Activated CD8-positive, alpha-beta T cell treated with anti-CD3 and anti-CD28 coated beads for 36 hours (primary cell): ENCODE results near the gene GABPB2. TPM values are rescaled to one million over a fixed set of nuclear protein-coding genes. Genes with fewer than 3 reads are reported as not detected.

Experiments used
- ATAC-seq: fragments of 200-7000 bp; cut with Tn5 transposase; one replicate; pipeline ENCODE4 v1.10.0; 2021; ENCODE audit warnings: mild to moderate bottlenecking, moderate library complexity
- CTCF ChIA-PET: fragments of 350-600 bp; sonication (Branson Sonifier 250); formaldehyde crosslinking; loops from one replicate; lab custom pipeline; 2021; ENCODE audit warnings: antibody characterized with exemption; lab: Charles Lee
- POLR2A ChIA-PET: fragments of 350-600 bp; sonication (Branson Sonifier 250); formaldehyde crosslinking; loops from one replicate; lab custom pipeline; 2021; ENCODE audit warnings: antibody characterized with exemption; lab: Charles Lee
- DNase-seq: peaks from one replicate; pipeline ENCODE4 v3.0.0-alpha.2; 2020
- H3K27ac Mint-ChIP-seq: one replicate; pipeline ENCODE4 v1.8.0; 2021; ENCODE audit warnings: mild to moderate bottlenecking, mixed read lengths
- H3K27me3 Mint-ChIP-seq: one replicate; pipeline ENCODE4 v1.8.0; 2021; ENCODE audit warnings: mixed read lengths
- H3K36me3 Mint-ChIP-seq: one replicate; pipeline ENCODE4 v1.8.0; 2021; ENCODE audit warnings: low read depth, mixed read lengths
- H3K4me1 Mint-ChIP-seq: one replicate; pipeline ENCODE4 v1.8.0; 2021; ENCODE audit warnings: low read depth, mixed read lengths
- H3K4me3 Mint-ChIP-seq: one replicate; pipeline ENCODE4 v1.8.0; 2021; ENCODE audit warnings: mild to moderate bottlenecking, moderate library complexity, mixed read lengths
- H3K9me3 Mint-ChIP-seq: one replicate; pipeline ENCODE4 v1.8.0; 2021; ENCODE audit warnings: mixed read lengths
- intact Hi-C: fragments of 100-400 bp; cut with micrococcal nuclease; formaldehyde crosslinking; loops from one replicate; pipeline ENCODE4 v1.10.0; 2022
- total RNA-seq, 2 experiments: library from RNA; stranded (reverse); gene quantifications; one replicate each; pipeline ENCODE4 v1.2.3, GENCODE V29; 2021
- TF ChIP-seq, protein P1 (sequence below): fragments of 200-600 bp; IDR thresholded peaks from one replicate; pipeline ENCODE4 v1.8.0; 2022; ENCODE audit warnings: antibody characterized with exemption, mild to moderate bottlenecking

Gene GABPB2
- total RNA-seq, 2 experiments from 2014 or later: 17.5 to 19.3 TPM

DNA sequence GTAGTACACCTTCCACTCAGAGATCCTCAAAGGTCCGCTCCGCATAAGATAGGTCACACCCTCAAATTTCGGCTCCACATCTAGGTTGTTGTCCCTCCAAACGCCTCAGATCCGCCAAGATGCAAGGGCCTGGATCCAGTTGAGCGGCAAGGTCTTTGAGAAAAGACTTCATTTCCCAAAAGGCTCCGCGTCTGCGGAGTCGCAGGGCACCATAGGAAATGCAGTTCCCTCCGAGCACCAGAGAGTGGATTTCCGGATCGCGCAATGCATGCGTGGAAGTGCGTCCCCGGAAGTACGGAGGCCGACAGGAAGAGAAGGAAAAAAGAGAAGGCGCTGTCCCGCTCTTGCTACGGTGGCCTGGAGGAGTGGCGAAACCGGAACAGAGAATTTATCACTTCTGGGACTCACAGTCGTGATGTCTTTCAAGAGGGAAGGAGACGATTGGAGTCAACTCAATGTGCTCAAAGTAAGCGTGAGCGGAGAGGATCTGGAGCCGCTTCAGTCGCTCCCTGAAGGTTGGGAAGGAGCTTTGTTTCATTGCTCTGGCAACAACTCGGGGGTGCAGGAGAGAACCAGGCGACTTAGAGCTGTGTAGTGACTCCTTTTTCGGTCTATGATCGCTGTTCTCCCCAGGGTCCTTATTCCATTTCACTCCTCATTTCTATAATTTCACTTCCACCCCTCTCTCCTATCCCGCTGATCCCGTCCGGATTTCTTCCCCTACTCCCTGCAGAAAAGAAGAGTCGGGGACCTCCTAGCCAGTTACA is 95.4 kb downstream of the GABPB2 start, which contains the start of the genes LYSMD1 and SCNM1:
Gene LYSMD1 (minus strand): TSS at position 165 of the 767 bp plus-strand sequence. CDS start 644 bp downstream, outside the sequence.
Gene SCNM1 (plus strand): TSS at position 407 of the 767 bp plus-strand sequence. CDS start 9 bp downstream, at position 416.
- no peaks in the 10 kb centered on the region for H3K27me3 Mint-ChIP-seq
- intact Hi-C loops: loop anchor here (1.0 kb wide), 1 partner anchor 10 kb away; the partner anchor contains the start of gene TNFAIP8L2
- H3K27ac Mint-ChIP-seq: peak within 1 kb of the TSS; percentile 94
- peak; percentile 97 for ATAC-seq
- TF ChIP-seq, protein P1, sequence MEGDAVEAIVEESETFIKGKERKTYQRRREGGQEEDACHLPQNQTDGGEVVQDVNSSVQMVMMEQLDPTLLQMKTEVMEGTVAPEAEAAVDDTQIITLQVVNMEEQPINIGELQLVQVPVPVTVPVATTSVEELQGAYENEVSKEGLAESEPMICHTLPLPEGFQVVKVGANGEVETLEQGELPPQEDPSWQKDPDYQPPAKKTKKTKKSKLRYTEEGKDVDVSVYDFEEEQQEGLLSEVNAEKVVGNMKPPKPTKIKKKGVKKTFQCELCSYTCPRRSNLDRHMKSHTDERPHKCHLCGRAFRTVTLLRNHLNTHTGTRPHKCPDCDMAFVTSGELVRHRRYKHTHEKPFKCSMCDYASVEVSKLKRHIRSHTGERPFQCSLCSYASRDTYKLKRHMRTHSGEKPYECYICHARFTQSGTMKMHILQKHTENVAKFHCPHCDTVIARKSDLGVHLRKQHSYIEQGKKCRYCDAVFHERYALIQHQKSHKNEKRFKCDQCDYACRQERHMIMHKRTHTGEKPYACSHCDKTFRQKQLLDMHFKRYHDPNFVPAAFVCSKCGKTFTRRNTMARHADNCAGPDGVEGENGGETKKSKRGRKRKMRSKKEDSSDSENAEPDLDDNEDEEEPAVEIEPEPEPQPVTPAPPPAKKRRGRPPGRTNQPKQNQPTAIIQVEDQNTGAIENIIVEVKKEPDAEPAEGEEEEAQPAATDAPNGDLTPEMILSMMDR: no peak
- peaks cover 46% of the 10 kb centered on the region for H3K4me1 Mint-ChIP-seq
- H3K9me3 Mint-ChIP-seq: no peaks in the 10 kb centered on the region
- peak; percentile 98 for DNase-seq
- H3K36me3 Mint-ChIP-seq: peaks cover 49% of the 10 kb centered on the region
- H3K4me3 Mint-ChIP-seq: peak within 1 kb of the TSS; percentile 91
- ChIA-PET CTCF (interaction anchor here (1.1 to 2.6 kb wide), 5 partner anchors 9 to 86 kb away, joined by 3 to 13 read pairs (median 5); partner anchors contain the start of genes TNFAIP8L2 and VPS72), POLR2A (interaction anchor here (0.6 to 3.3 kb wide), 9 partner anchors 8 to 182 kb away, joined by 3 to 25 read pairs (median 3); partner anchors contain the start of genes PSMD4, TNFAIP8L2 and VPS72)

DNA sequence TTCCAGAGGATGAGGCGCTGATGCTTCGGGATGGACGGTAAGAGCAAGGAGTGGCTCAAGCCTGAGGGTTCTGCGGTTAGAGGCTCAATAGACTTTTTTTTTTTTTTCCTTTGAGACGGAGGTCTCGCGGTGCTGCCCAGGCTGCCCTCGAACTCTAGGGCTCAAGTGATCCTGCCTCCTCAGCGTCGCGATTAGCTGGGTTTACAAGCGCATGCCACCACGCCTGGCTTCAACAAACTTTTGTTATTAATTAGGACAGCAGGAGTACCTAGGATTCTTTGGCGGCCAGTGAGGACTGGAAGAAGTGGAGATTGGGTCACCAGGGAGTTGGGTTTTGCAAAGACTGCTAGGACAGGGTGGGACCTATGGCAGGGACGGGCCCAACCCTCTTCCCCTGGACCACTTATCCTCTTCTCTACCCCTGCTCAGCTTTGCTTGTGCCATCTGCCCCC is 96.0 kb downstream of the GABPB2 start:
- H3K27ac Mint-ChIP-seq: peak overlapping the region; percentile 94
- H3K36me3 Mint-ChIP-seq: peaks cover 48% of the 10 kb centered on the region
- DNase-seq (peak; percentile 23), ATAC-seq (peak; percentile 0)
- TF ChIP-seq, protein P1: no peak
- no peaks in the 10 kb centered on the region for H3K27me3 Mint-ChIP-seq
- H3K9me3 Mint-ChIP-seq: no peaks in the 10 kb centered on the region
- ChIA-PET CTCF (interaction anchor here (1.1 to 2.6 kb wide), 6 partner anchors 9 to 171 kb away, joined by 3 to 13 read pairs (median 4); partner anchors contain the start of genes TNFAIP8L2 and VPS72), POLR2A (interaction anchor here (0.6 to 3.3 kb wide), 8 partner anchors 9 to 183 kb away, joined by 3 to 25 read pairs (median 3); partner anchors contain the start of genes PSMD4, TNFAIP8L2 and VPS72)
- intact Hi-C loops: no loop called here
- peak overlapping the region; percentile 91 for H3K4me3 Mint-ChIP-seq
- H3K4me1 Mint-ChIP-seq: peaks cover 44% of the 10 kb centered on the region

DNA sequence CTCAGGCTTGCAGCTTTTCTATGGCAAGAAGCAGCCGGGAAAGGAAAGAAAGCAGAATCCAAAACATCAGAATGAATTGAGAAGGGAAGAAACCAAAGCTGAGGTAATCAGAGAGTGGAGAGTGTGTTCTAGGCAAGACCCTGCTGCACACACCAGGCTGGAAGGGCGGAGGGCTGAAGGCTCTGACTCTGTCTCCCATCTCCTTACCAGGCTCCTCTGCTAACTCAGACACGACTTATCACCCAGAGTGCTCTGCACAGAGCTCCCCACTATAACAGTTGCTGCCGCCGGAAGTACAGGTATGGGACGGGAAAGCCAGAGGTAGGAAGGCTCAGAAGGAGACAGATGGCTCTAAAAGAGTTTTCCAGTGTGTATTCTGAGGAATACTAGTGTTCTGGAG is 96.6 kb downstream of the GABPB2 start:
- TF ChIP-seq, protein P1: no peak
- H3K36me3 Mint-ChIP-seq: peaks cover 42% of the 10 kb centered on the region
- no peaks in the 10 kb centered on the region for H3K9me3 Mint-ChIP-seq
- no peaks in the 10 kb centered on the region for H3K27me3 Mint-ChIP-seq
- intact Hi-C loops: no loop called here
- ATAC-seq: no peak
- CTCF ChIA-PET: interaction anchor here (1.1 to 2.6 kb wide), 7 partner anchors 10 to 171 kb away, joined by 3 to 13 read pairs (median 5); partner anchors contain the start of genes TNFAIP8L2 and VPS72
- peak overlapping the region; percentile 91 for H3K4me3 Mint-ChIP-seq
- H3K27ac Mint-ChIP-seq: peak overlapping the region; percentile 94
- POLR2A ChIA-PET: interaction anchor here (1.0 to 3.3 kb wide), 4 partner anchors 10 to 72 kb away, joined by 3 to 25 read pairs (median 12); partner anchors contain the start of genes TNFAIP8L2 and VPS72
- DNase-seq: no peak
- peaks cover 38% of the 10 kb centered on the region for H3K4me1 Mint-ChIP-seq

DNA sequence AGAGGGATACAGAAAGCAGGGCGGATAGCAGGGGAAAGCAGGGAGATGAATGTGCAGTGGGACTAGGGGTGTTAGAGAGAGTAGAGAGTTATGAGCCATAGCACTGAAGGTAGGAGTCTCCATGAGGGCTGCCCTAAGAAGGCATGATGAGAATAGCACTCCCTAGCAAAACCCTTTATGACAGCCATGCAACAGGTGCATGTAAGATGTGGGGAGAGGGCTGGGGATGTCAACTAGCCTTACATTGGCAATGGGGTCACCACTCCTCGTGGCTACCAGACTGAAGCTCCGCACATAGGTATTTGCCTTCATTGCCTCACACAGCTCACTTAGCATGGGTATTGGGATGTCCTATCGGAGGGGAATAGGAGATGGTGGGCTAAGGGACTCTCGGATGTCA is 100.6 kb downstream of the GABPB2 start:
- H3K4me1 Mint-ChIP-seq: peaks cover 15% of the 10 kb centered on the region
- CTCF ChIA-PET: interaction anchor here (1.0 to 1.1 kb wide), 2 partner anchors 22 to 81 kb away, joined by 4 read pairs; no protein-coding TSS in a partner anchor
- no peaks in the 10 kb centered on the region for H3K9me3 Mint-ChIP-seq
- intact Hi-C loops: no loop called here
- no peak for DNase-seq
- ATAC-seq: no peak
- H3K27me3 Mint-ChIP-seq: no peaks in the 10 kb centered on the region
- TF ChIP-seq, protein P1: no peak
- no peak overlapping the region for H3K4me3 Mint-ChIP-seq
- POLR2A ChIA-PET: interaction anchor here (0.9 to 1.3 kb wide), 4 partner anchors 11 to 18 kb away, joined by 3 read pairs; partner anchors contain the start of gene VPS72
- H3K36me3 Mint-ChIP-seq: peaks cover 33% of the 10 kb centered on the region
- H3K27ac Mint-ChIP-seq: no peak overlapping the region

Other genes with a start within 250 kb of the GABPB2 start
- gene ARNT, start 194.2 kb upstream of the GABPB2 start, total RNA-seq: 10 to 100 TPM; 42.3 to 43.0 TPM
- gene CTXND2, start 183.6 kb upstream of the GABPB2 start, total RNA-seq: not detected
- 10 to 100 TPM; 45.1 to 52.3 TPM for gene SETDB1, start 144.4 kb upstream of the GABPB2 start, total RNA-seq
- gene CERS2, start 95.9 kb upstream of the GABPB2 start, total RNA-seq: 100 to 1,000 TPM; 129 to 132 TPM
- under 1 TPM in 1 of 2 experiments, not detected in 1; 0.25 TPM for gene ANXA9, start 88.5 kb upstream of the GABPB2 start, total RNA-seq
- 10 to 100 TPM; 10.4 TPM for gene MINDY1, start 63.9 kb upstream of the GABPB2 start, total RNA-seq
- 10 to 100 TPM; 12.4 to 15.7 TPM for gene PRUNE1, start 62.3 kb upstream of the GABPB2 start, total RNA-seq
- 1 to 10 TPM in 1 of 2 experiments, under 1 TPM in 1; 0.54 to 1.4 TPM for gene BNIPL, start 34.2 kb upstream of the GABPB2 start, total RNA-seq
- 1 to 10 TPM; 1.4 to 1.9 TPM for gene C1orf56, start 23.0 kb upstream of the GABPB2 start, total RNA-seq
- 10 to 100 TPM; 86.5 to 92.8 TPM for gene CDC42SE1, start 11.1 kb upstream of the GABPB2 start, total RNA-seq
- 1 to 10 TPM; 4.2 to 4.8 TPM for gene MLLT11, start 10.4 kb upstream of the GABPB2 start, total RNA-seq
- 1 to 10 TPM; 3.4 to 3.7 TPM for gene SEMA6C, start 75.9 kb downstream of the GABPB2 start, total RNA-seq
- gene TNFAIP8L2, start 85.9 kb downstream of the GABPB2 start, total RNA-seq: 10 to 100 TPM; 16.1 to 17.5 TPM
- 1 to 10 TPM; 4.5 TPM for gene LYSMD1, start 95.1 kb downstream of the GABPB2 start, total RNA-seq
- 10 to 100 TPM; 57.0 to 59.6 TPM for gene SCNM1, start 95.4 kb downstream of the GABPB2 start, total RNA-seq
- 1 to 10 TPM; 1.9 to 2.5 TPM for gene TMOD4, start 105.2 kb downstream of the GABPB2 start, total RNA-seq
- gene VPS72, start 119.4 kb downstream of the GABPB2 start, total RNA-seq: 10 to 100 TPM; 47.4 to 61.0 TPM
- 10 to 100 TPM; 63.1 to 66.1 TPM for gene PIP5K1A, start 127.8 kb downstream of the GABPB2 start, total RNA-seq
- 100 to 1,000 TPM; 203 to 214 TPM for gene PSMD4, start 184.0 kb downstream of the GABPB2 start, total RNA-seq
- gene ZNF687, start 211.5 kb downstream of the GABPB2 start, total RNA-seq: 10 to 100 TPM; 27.3 to 29.5 TPM